GM10266 (cell line): Measurements from ENCODE around the gene PRAC2.

Source experiments
- DNase-seq: peaks from one replicate; pipeline ENCODE4 v3.0.0; 2012; ENCODE audit errors: extremely low spot score
- TF ChIP-seq, protein P1 (sequence below): IDR thresholded peaks from 2 replicates; pipeline ENCODE4 v1.5.1; 2012; ENCODE audit warnings: mild to moderate bottlenecking, low read depth; ENCODE audit not compliant: control insufficient read depth, insufficient read depth; ENCODE audit errors: missing control alignments

The PRAC2 gene

DNA sequence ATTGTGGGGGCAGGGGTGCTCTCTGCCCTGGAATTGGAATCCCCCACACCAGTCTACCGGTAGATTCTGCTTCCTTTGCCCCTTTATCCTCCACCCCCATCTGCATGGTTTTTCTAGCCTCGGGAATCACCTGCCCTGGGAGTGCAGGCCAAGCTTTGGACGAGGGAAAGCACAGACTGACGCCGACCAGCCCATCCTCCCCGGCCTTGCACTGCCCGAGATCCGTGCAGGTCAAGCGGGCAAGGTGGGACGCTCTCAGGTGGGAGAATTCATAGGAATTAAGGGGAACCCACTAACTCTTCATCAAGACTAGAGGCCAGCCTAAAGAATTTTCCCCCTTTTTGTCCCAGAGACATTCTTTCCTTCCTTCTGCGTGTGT, 15.4 kb downstream of the PRAC2 start:
- TF ChIP-seq, protein P1, sequence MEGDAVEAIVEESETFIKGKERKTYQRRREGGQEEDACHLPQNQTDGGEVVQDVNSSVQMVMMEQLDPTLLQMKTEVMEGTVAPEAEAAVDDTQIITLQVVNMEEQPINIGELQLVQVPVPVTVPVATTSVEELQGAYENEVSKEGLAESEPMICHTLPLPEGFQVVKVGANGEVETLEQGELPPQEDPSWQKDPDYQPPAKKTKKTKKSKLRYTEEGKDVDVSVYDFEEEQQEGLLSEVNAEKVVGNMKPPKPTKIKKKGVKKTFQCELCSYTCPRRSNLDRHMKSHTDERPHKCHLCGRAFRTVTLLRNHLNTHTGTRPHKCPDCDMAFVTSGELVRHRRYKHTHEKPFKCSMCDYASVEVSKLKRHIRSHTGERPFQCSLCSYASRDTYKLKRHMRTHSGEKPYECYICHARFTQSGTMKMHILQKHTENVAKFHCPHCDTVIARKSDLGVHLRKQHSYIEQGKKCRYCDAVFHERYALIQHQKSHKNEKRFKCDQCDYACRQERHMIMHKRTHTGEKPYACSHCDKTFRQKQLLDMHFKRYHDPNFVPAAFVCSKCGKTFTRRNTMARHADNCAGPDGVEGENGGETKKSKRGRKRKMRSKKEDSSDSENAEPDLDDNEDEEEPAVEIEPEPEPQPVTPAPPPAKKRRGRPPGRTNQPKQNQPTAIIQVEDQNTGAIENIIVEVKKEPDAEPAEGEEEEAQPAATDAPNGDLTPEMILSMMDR: no peak
- DNase-seq: no peak

DNA sequence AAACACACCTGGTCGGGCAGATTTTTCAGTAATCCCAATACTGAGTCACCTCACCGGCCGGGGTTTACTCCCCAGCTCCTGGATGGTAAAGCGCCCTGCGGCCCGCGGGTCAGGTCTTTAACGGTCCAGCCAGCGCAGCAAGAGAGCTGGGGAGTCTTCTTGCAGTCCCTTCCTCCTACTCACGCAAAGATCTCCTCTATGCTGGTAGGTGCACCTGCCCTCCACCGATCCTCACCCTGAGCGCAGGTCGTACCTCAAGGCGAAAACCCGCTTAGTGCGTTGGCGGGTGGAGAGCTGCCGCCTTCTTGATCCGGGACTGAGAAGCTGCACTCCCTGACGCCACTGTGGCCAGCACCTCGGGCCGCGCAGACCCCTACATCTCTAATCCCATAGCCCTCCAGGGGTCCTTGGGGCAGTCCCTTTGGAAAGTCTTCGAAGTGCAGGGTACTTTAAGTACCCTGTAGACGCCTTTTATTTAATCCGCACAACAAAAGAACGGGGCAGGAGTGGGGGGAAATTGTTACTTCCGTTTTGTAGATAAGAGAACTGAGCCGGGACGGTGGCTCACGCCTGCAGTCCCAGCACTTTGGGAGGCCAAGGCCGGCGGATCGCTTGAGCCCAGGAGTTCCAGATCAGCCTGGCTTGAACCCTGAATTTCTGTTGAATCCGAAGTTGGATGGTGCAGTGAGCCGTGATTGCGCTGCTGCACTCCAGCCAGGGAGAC, 16.0 kb downstream of the PRAC2 start:
- TF ChIP-seq, protein P1: no peak
- no peak for DNase-seq

DNA sequence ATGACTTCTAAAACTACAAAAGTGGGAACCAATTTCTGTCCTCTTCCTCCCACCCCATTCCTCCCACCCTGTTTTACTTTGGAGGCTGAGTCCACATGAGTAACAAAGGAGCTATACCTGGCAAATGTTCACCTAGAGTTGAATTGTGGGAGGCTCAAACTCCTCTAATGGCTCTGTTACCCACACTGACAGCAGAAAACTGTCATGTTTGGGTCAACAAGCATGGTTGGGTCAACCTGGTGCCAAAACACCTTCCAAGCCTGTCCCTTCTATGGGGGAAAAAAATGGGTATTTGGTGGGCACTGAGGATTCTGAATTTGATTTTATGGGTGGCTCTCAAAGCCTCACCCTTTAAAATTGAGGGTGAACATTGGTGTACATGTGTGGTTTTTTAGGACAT, 17.6 kb downstream of the PRAC2 start:
- TF ChIP-seq, protein P1: no peak
- DNase-seq: no peak

DNA sequence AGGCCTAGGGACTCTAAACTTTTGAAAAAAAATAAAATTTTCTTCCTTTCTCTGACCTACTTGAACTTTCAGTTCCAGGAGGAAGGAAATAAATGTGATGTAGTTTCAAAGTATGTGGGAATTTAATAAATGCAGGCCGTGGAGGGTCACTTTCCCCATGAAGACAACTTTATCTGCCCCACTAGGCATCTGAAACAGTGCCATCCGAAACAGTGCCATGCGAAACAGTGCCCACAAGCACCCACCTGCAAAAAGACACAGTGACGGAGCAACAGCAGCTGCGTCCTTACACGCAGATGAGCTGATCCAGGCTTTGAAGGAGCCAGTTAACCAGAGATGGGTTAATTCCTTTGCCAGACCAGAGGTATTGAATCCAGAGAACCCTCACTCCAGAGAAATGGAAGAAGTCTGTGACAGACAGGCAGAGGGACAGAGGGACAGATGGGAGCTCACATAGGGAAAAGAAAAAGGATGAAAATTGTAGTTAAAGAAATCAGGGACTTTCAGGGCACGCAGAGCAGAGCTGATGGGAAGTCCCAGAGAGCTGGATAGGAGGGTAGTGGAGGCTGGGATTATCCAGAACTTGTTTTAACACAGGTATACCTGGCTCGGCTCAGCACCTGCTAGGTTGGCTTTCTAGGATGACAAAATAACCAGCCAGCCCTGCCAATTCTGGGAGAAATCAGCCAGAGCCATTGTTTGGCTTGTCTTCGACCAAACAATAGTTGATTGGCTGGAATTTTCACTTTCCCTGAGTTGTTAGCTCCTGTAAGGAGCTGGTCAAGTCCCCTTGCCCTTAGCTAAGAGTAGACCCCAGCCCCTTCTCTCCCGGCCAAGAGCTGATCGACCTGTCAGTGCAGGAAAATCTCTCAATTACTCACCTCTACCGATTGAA, 22.6 kb downstream of the PRAC2 start:
- DNase-seq: no peak
- TF ChIP-seq, protein P1: no peak

DNA sequence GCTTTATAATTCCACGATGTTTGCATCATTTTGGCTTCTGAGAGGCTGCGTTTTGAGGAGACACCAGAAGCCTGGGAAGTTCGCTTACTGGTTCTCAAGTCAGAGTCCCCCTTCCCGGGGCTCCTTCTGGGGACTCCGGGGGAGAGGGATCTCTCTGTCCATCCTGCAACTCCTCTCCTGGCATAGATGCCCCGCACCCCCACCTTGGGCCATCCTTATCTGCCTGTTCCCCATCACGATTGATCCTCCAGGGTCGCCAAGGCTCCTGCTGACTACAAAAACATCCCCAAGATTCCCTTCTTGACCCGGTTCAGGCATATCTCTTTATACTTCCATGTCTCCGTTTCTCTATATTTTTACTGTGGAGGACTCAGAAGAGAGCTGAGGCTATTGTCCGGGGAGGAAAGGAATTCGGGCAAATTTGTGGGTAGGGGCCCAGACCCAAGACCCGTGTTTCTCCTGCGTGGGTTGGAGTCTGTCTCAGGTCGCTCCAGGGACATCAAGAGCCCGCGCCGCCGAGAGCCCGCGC, 24.0 kb downstream of the PRAC2 start:
- no peak for DNase-seq
- TF ChIP-seq, protein P1: no peak

DNA sequence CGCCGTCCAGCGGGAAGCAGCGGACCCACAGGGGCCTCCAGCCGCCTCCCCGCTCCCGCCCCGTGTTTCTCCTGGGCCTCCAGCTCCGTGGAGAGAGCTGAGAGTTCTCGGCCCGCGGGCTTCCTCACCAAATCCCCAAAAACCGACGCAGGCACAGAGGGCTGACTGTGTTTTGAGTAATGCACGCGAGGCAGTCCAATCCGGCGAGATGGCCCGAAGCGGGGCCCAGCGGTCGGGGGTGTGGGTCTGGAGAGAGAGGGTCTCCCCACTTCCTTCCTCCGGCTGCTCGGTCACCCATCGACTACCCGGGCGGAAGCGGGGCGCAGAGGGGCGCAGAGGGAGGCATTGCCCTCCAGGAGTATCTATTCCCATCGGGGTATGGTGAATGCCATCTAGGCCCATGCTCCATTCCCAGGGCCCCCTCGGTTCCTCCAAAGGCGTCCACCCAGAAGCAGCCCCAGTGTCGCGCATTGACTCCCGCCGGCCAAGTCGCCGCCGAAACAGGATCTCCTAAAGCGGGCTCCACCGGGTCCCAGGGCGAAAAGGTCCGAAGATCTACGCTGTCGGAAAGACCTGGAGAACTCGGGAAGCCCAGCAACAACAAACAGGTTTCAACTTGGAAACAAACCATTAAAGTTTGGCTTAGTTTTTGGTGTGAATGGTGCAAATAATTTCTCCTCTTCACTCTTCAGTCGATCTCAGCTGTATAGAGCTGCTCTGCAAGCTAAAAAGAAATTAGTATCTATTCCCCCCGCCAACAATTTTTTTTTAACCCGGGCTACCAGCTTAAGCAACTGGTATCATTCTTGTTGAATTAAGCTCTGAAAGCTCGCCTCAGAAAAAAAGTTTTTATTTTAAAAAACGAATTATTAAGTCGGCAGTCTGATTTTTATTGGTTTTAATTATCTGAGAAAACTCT, 24.7 kb downstream of the PRAC2 start:
- DNase-seq: no peak
- TF ChIP-seq, protein P1: no peak
